Fibroblast of pulmonary artery (primary cell): ENCODE results near the gene ESPN.
"Not testable (repeated sequence)": the region's sequence is repeated elsewhere in the genome, so short reads cannot be mapped to it uniquely, and the experiment has no call there.

Experiments used
- DNase-seq: peaks from one replicate; pipeline ENCODE4 v3.0.0-alpha.2; 2010; ENCODE audit warnings: low read depth
- H3K4me3 ChIP-seq: replicated peaks from 2 replicates; pipeline ENCODE4 v1.5.1; 2011; ENCODE audit warnings: low read depth, mild to moderate bottlenecking, control low read depth, low read length, moderate library complexity
- TF ChIP-seq, protein P1 (sequence below): IDR thresholded peaks from 2 replicates; pipeline ENCODE4 v1.5.1; 2011; ENCODE audit warnings: mild to moderate bottlenecking, control low read depth, low read length, inconsistent platforms; ENCODE audit errors: missing control alignments

ESPN gene

DNA sequence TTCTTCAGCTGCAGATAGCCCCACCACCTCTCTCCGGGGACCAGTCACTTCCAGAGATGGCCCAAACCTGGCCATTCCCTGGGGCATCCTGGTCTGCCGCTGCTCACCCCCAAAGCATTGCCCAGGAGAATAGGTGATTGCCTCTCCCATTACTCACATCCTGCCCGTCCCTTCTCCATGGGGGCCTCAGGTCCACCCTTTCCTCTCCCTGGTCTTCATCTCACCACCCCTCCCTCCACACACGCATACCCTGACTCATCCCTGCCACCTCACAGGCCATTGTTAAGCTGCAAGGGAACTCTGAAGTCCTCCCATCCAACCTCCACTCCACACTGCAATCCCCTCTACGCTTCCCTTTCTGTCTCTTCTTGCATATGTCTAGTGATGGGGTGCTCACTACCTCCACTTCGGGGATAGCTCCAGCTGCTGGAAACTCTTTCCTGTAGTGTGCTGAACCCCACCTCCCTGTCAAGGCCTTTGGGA, 66.9 kb downstream of the ESPN start, which contains the start of gene PLEKHG5:
Gene PLEKHG5, minus strand, starts transcription at position 188 of the 483 bp plus-strand sequence. CDS start 14,096 bp downstream, outside the sequence.
- peak within 1 kb of the TSS; percentile 87 for H3K4me3 ChIP-seq
- TF ChIP-seq, protein P1, sequence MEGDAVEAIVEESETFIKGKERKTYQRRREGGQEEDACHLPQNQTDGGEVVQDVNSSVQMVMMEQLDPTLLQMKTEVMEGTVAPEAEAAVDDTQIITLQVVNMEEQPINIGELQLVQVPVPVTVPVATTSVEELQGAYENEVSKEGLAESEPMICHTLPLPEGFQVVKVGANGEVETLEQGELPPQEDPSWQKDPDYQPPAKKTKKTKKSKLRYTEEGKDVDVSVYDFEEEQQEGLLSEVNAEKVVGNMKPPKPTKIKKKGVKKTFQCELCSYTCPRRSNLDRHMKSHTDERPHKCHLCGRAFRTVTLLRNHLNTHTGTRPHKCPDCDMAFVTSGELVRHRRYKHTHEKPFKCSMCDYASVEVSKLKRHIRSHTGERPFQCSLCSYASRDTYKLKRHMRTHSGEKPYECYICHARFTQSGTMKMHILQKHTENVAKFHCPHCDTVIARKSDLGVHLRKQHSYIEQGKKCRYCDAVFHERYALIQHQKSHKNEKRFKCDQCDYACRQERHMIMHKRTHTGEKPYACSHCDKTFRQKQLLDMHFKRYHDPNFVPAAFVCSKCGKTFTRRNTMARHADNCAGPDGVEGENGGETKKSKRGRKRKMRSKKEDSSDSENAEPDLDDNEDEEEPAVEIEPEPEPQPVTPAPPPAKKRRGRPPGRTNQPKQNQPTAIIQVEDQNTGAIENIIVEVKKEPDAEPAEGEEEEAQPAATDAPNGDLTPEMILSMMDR, result no peak
- DNase-seq, result peak; percentile 81

DNA sequence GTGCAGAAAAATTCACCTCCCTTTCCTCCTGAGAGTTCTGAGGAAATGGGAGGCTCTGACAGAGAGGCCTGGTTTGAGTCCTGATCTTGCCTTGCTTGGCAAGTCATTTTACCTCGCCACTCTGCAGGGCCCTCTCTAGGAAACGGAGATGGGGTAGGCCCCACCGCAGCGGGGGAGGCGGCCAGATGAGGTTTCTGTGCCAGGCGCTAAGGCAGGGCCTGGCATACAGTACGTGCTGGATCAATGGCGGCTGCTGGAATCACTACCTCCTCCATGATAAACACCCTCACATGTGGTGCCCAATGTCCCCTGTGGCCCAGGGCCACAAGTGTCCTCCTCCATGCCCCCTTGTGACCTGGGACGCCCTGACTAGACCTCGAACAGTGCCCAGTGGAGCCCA, 67.4 kb downstream of the ESPN start:
- DNase-seq, result no peak
- TF ChIP-seq, protein P1, result no peak
- no peak overlapping the region for H3K4me3 ChIP-seq

DNA sequence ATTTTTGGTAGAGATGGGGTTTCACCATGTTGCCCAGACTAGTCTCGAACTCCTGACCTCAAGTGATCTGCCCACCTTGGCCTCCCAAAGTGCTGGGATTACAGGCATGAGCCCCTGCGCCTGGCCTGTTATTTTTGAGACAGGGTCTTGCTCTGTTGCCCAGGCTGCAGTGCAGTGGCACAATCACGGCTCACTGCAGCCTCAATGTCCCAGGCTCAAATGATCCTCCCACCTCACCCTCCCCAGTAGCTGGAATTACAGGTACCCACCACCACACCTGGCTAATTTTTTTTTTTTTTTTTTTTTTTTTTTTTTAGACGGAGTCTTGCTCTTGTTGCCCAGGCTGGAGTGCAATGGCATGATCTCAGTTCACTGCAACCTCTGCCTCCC, 69.3 kb downstream of the ESPN start:
- DNase-seq, H3K4me3 ChIP-seq: not testable (repeated sequence)

DNA sequence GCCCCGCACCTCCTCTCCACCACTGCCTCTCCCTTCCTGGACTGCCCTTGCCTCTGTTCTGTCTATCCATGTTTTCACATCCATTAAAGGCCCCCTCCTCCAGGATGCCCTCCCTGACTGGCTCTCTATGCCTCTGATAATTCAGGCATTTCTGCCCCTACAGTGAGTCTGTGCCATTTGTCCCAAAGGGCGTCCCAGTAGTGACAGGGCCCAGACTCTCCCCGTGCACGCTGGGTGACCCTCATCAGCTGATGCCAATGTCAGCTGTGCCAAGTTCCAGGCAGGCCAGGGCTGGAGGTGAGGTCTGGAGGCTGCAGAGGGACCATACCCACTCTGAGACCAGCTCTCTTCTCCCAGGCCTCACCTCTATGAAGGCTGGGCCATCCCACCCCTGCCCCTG, 70.1 kb downstream of the ESPN start:
- no peak for DNase-seq
- TF ChIP-seq, protein P1, result no peak
- no peak overlapping the region for H3K4me3 ChIP-seq

DNA sequence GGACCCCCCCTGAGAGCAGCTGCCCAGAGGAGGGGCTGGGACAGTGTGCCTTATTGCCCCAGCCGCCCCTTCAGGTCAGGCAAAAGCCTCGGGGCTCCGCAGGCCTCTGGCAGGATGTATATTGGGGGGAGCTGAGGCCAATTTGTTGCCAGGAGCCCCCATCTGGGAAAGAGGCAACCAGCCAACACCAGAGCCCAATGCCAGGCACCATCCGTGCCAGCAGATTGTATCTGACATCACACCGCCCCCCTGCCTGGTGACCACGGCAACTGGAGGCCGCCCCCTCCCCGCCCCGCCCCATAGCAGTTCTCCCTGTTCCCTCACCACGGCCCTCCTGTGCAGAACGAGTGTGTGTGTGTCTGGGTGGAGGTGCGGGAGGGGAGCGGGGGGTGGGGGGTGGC, 70.5 kb downstream of the ESPN start:
- no peak for DNase-seq
- no peak overlapping the region for H3K4me3 ChIP-seq
- TF ChIP-seq, protein P1, result no peak

DNA sequence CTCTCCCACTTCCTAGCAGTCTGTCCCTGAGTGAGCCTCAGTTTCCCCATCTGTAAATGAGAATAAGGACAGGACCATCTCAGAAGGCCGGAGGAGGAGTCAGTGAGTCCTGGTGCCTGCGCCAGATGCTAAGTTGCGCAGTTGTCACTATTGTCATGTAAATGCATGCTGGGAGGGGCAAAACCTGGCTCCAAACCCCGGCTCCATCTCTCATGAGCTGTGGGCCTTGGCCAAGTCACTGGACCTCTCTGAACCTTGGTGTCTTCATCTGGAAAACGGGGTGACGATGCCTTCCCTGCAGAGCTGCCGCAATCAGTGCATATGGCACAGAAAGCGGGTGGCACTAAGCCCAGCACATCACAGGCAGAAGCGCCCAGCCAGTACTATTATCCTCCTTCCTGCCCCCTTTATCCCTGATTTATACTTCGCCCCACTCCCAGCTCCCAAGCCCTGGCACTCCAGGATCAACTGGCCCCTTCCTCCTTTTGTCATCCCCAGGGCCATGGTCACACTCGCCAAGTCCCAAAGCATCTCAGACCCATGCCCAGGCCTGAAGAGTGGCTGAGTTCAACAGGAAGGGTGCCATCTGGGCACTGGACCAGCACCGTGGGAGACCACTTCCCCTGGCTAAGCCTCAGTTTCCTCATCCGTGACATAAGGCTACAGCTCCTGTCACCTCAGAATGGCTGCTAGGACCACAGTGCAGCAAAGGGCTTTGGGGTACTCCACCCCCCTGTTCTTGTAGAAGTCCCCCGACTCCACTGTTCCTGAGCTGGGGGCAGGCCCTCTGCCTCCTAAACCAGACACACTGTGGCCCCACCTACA, 71.2 kb downstream of the ESPN start:
- TF ChIP-seq, protein P1, result no peak
- H3K4me3 ChIP-seq, result peak overlapping the region; percentile 67
- DNase-seq, result no peak

DNA sequence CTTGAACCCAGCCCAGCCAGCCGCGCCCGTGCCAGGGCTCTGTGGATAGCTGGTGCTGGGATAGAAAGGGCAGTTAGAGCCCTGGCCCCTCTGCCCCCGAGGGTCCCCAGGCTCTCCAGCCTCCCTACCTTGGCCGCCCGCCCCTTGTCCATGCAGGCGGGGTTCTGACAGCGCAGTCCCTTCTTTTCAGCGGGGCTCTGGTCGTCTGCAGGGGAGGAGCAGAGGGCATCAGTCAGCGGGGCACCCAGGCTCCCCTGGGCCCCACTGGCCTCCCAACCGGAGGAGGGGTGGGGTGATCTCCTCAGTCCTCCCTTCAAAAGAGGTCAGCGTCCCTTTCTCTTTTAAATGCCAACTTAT, 71.8 kb downstream of the ESPN start:
- no peak for DNase-seq
- peak overlapping the region; percentile 67 for H3K4me3 ChIP-seq
- TF ChIP-seq, protein P1, result no peak
